Endothelial cell of umbilical vein (primary cell): ENCODE data around the gene CLDN1. TPM values are rescaled to one million over a fixed set of nuclear protein-coding genes. Genes with fewer than 3 reads are reported as not detected.

Experiments used
- BruUV-seq: library from RNA; stranded (reverse); fragments of 400-500 nt; replicated peaks from 2 replicates; lab custom pipeline; 2021; lab: Mats Ljungman, UMichigan
- CTCF ChIA-PET: fragments of 300-600, 350-600 bp; sonication (Branson Sonifier 250); formaldehyde crosslinking; loops from one replicate; lab custom pipeline; 2021; ENCODE audit warnings: antibody characterized with exemption, inconsistent platforms; lab: Charles Lee
- POLR2A ChIA-PET: fragments of 300-600, 350-600 bp; sonication (Branson Sonifier 250); formaldehyde crosslinking; loops from one replicate; lab custom pipeline; 2021; ENCODE audit warnings: antibody characterized with exemption, inconsistent platforms; lab: Charles Lee
- DNase-seq: peaks from one replicate; pipeline ENCODE4 v3.0.0-alpha.2; 2011; ENCODE audit warnings: low read depth, low spot score
- FAIRE-seq: peaks from 2 replicates; lab custom pipeline; 2011; peaks lifted over from hg19 to GRCh38; lab: Jason Lieb, UNC
- H2AFZ ChIP-seq: 2 replicates; pipeline ENCODE4 v1.6.0; 2012; ENCODE audit warnings: low read depth, low read length, control low read depth, inconsistent platforms
- H3K27ac ChIP-seq: 2 replicates; pipeline ENCODE4 v1.5.1; 2011; ENCODE audit warnings: low read depth, mild to moderate bottlenecking, control low read depth, low read length, moderate library complexity; ENCODE audit not compliant: insufficient read depth
- H3K27me3 ChIP-seq, 2 experiments: 2 replicates each; pipeline versions ENCODE4 v1.6.0 to v1.6.1; 2011; ENCODE audit warnings: low read length in 2 of 2, mixed read lengths in 1 of 2; ENCODE audit not compliant: control insufficient read depth in 2 of 2, insufficient read depth in 2 of 2
- H3K36me3 ChIP-seq, 2 experiments: 2 replicates in 1 of 2; 3 replicates in 1 of 2; pipeline ENCODE4 v1.5.1; 2011; ENCODE audit warnings: low read length in 2 of 2, mild to moderate bottlenecking in 1 of 2, moderate library complexity in 1 of 2; ENCODE audit not compliant: control insufficient read depth in 2 of 2, insufficient read depth in 2 of 2; ENCODE audit errors: extremely low read depth in 1 of 2
- H3K4me1 ChIP-seq: 3 replicates; pipeline ENCODE4 v1.5.1; 2011; ENCODE audit warnings: mild to moderate bottlenecking, low read length; ENCODE audit not compliant: control insufficient read depth, insufficient read depth; ENCODE audit errors: extremely low read depth
- H3K4me2 ChIP-seq: 2 replicates; pipeline ENCODE4 v1.6.1; 2011; ENCODE audit warnings: low read length, control low read depth, mixed read lengths; ENCODE audit not compliant: insufficient read depth
- H3K4me3 ChIP-seq, 3 experiments: fragments of 200-600 bp in 1 of 3; sonication (generic), shearing (Covaris generic) in 1 of 3; replicated peaks in 1 of 3; 2 replicates each; pipeline ENCODE4 v1.5.1; 2011 to 2016; ENCODE audit warnings: control low read depth in 3 of 3, low read length in 3 of 3, mild to moderate bottlenecking in 2 of 3, inconsistent platforms in 1 of 3, low read depth in 1 of 3, moderate library complexity in 1 of 3; ENCODE audit not compliant: insufficient read depth in 1 of 3
- H3K79me2 ChIP-seq: 2 replicates; pipeline ENCODE4 v1.6.0; 2012; ENCODE audit warnings: low read length, inconsistent platforms; ENCODE audit not compliant: control insufficient read depth, insufficient read depth
- H3K9ac ChIP-seq: replicated peaks from 2 replicates; pipeline ENCODE3; 2011; ENCODE audit warnings: low read length, control low read depth; ENCODE audit not compliant: insufficient read depth; ENCODE audit errors: extremely low read depth
- H3K9me1 ChIP-seq: replicated peaks from 3 replicates; pipeline ENCODE4 v1.6.0; 2011; ENCODE audit warnings: mild to moderate bottlenecking, low read length; ENCODE audit not compliant: control insufficient read depth, insufficient read depth; ENCODE audit errors: extremely low read depth
- H3K9me3 ChIP-seq: replicated peaks from 2 replicates; pipeline ENCODE4 v1.5.1; 2012; ENCODE audit warnings: low read length, inconsistent platforms; ENCODE audit not compliant: control insufficient read depth, insufficient read depth
- H4K20me1 ChIP-seq: replicated peaks from 2 replicates; pipeline ENCODE3; 2011; ENCODE audit warnings: mild to moderate bottlenecking, low read length; ENCODE audit not compliant: control insufficient read depth, insufficient read depth; ENCODE audit errors: extremely low read depth
- CTCF ChIP-seq, 2 donors: IDR thresholded peaks; 1 replicate in 1 of 2; 2 replicates in 1 of 2; pipeline ENCODE4 v1.5.1; 2011; ENCODE audit warnings: low read length in 2 of 2, mild to moderate bottlenecking in 2 of 2, moderate library complexity in 2 of 2, control low read depth in 1 of 2, inconsistent platforms in 1 of 2, low read depth in 1 of 2; ENCODE audit not compliant: insufficient read depth in 1 of 2; ENCODE audit errors: extremely low read depth in 1 of 2
- EZH2 ChIP-seq: IDR thresholded peaks from 2 replicates; pipeline ENCODE4 v1.6.1; 2012; ENCODE audit warnings: borderline replicate concordance, low read depth, mild to moderate bottlenecking, moderate library complexity, low read length, inconsistent platforms; ENCODE audit not compliant: severe bottlenecking
- FOS ChIP-seq: IDR thresholded peaks from 2 replicates; pipeline ENCODE4 v1.6.1; 2011; ENCODE audit warnings: mild to moderate bottlenecking, low read length, moderate library complexity, borderline replicate concordance; ENCODE audit not compliant: insufficient read depth
- GATA2 ChIP-seq: IDR thresholded peaks from 2 replicates; pipeline ENCODE4 v1.7.0; 2011; ENCODE audit warnings: low read depth, mild to moderate bottlenecking, moderate library complexity, mixed read lengths, low read length; ENCODE audit not compliant: insufficient read length, insufficient read depth
- JUN ChIP-seq: IDR thresholded peaks from 2 replicates; pipeline ENCODE4 v1.6.1; 2011; ENCODE audit warnings: borderline replicate concordance, low read depth; ENCODE audit not compliant: insufficient read length, insufficient read depth
- MYC ChIP-seq: IDR thresholded peaks from one replicate; pipeline ENCODE4 v1.6.1; 2011; ENCODE audit warnings: mild to moderate bottlenecking, low read depth, low read length
- POLR2A ChIP-seq: IDR thresholded peaks from 2 replicates; pipeline ENCODE4 v1.6.1; 2012; ENCODE audit warnings: low read depth, mild to moderate bottlenecking, control low read depth, low read length
- POLR2AphosphoS5 ChIP-seq: IDR thresholded peaks from 2 replicates; pipeline ENCODE4 v1.6.1; 2012; ENCODE audit warnings: low read depth, mild to moderate bottlenecking, control low read depth, low read length, moderate library complexity; ENCODE audit not compliant: insufficient read depth
- dilution Hi-C: fragments of 300-500 bp; cut with MboI; formaldehyde crosslinking; loops from one replicate; pipeline ENCODE4 v1.15.0; 2019; ENCODE audit warnings: low sequenced_read_pairs; ENCODE audit not compliant: extremely low pct_ligation_motif_present
- intact Hi-C: fragments of 100-400 bp; cut with micrococcal nuclease; formaldehyde crosslinking; loops from one replicate; pipeline ENCODE4 v1.10.0; 2022
- polyA plus RNA-seq, 4 experiments: library from polyadenylated mRNA; depleted of rRNA in 3 of 4; stranded (reverse) in 3 of 4; unstranded in 1 of 4; fragments of >200 nt; gene quantifications; 2 replicates each; pipeline versions ENCODE4 v1.2.1 to v1.2.3, GENCODE V29; 2011 to 2012; ENCODE audit warnings: missing spikeins in 1 of 4
- total RNA-seq: library from RNA; stranded (reverse); gene quantifications from 2 replicates; pipeline ENCODE4 v1.2.3, GENCODE V29; 2021
- TF ChIP-seq, protein P1 (sequence below): IDR thresholded peaks from 2 replicates; pipeline ENCODE4 v1.6.1; 2011; ENCODE audit not compliant: insufficient read depth, insufficient read length

The CLDN1 gene
- total and polyA plus RNA-seq, 2 donors (not counting 3 experiments of a cell fraction or from before 2014, with no cell fraction given), result 0.27 to 0.32 TPM

DNA sequence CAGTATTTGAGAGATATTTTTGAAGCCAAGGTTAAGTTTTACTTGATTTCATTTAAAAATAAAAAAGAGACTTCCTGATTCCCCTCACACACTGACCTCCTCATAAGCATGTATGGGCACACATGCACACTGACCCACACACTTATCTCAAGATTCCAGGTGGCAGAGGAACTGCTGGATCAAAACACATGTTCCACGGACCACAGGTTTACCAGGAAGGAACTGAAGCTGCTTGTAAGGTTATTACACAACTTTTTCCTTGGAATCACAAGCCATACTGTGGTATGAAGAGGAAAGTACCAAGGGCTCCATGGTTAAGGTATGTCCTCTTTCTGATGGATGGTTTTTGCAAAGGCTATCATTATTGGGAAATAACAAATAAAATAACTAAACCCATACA lies 7.5 kb downstream of the CLDN1 start:
- dilution Hi-C loops, result loop anchor here (25.0 kb wide), 1 partner anchor 352 kb away; no protein-coding TSS in a partner anchor
- Histone ChIP-seq H3K27me3 (peaks cover 7 to 9% of the 10 kb centered on the region in 2 experiments), H3K9me1 (no peaks in the 10 kb centered on the region), H2AFZ (no peak overlapping the region), H3K27ac (no peak overlapping the region), H3K36me3 (no peaks in the 10 kb centered on the region), H3K9me3 (no peaks in the 10 kb centered on the region), H3K9ac (no peak overlapping the region), H4K20me1 (no peaks in the 10 kb centered on the region), H3K4me1 (no peaks in the 10 kb centered on the region), H3K4me2 (no peak overlapping the region), H3K79me2 (no peaks in the 10 kb centered on the region), H3K4me3 (no peak overlapping the region)
- DNase-seq, result no peak
- no TSS peak for BruUV-seq
- CTCF ChIA-PET, result interaction anchor here (2.4 kb wide), 1 partner anchor 8 kb away, joined by 19 read pairs; the partner anchor contains the start of gene CLDN1
- intact Hi-C loops, result no loop called here
- TF ChIP-seq FOS (no peak), MYC (no peak), CTCF (IDR thresholded peaks at IDR 0.05; ENCODE audit: extremely low read depth in 1 of 2, insufficient read depth in 1 of 2, low read depth in 1 of 2, low read length in 2 of 2) (no peak), EZH2 (no peak), POLR2AphosphoS5 (no peak), GATA2 (no peak), JUN (no peak), POLR2A (no peak)
- TF ChIP-seq, protein P1, sequence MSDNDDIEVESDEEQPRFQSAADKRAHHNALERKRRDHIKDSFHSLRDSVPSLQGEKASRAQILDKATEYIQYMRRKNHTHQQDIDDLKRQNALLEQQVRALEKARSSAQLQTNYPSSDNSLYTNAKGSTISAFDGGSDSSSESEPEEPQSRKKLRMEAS, result no peak
- no peak for FAIRE-seq
- POLR2A ChIA-PET, result no interaction called here
